Panc1 (cell line): Measurements from ENCODE around the gene PIP5K1C. TPM values are rescaled to one million over a fixed set of nuclear protein-coding genes. Genes with fewer than 3 reads are reported as not detected.

Experiments
- ATAC-seq: fragments of 200-7000 bp; cut with Tn5 transposase; 2 replicates; pipeline ENCODE4 v1.9.1; 2020; ENCODE audit warnings: mild to moderate bottlenecking, moderate library complexity
- BruUV-seq: library from RNA; stranded (reverse); fragments of 400-500 nt; replicated peaks from 2 replicates; lab custom pipeline; 2021; lab: Mats Ljungman, UMichigan
- CTCF ChIA-PET: fragments of 300-600 bp; sonication (Branson Sonifier 250); formaldehyde crosslinking; loops from one replicate; lab custom pipeline; 2022; ENCODE audit warnings: antibody characterized with exemption; lab: Charles Lee
- POLR2A ChIA-PET: fragments of 300-600 bp; sonication (Branson Sonifier 250); formaldehyde crosslinking; loops from one replicate; lab custom pipeline; 2022; ENCODE audit warnings: antibody characterized with exemption; lab: Charles Lee
- DNase-seq: peaks from one replicate; pipeline ENCODE4 v3.0.0-alpha.2; 2010; ENCODE audit warnings: low read depth, low spot score
- H3K27ac ChIP-seq: 2 replicates; pipeline ENCODE4 v1.5.1; 2011; ENCODE audit warnings: mild to moderate bottlenecking, low read length, inconsistent platforms
- H3K27me3 ChIP-seq: fragments of 200-500 bp; sonication (Bioruptor generic); 2 replicates; pipeline ENCODE4 v1.6.0; 2014; ENCODE audit warnings: low read length, inconsistent platforms; ENCODE audit not compliant: control insufficient read depth, insufficient read depth
- H3K36me3 ChIP-seq: fragments of 200-500 bp; sonication (Bioruptor generic); 2 replicates; pipeline ENCODE4 v1.5.1; 2014; ENCODE audit warnings: inconsistent platforms, mild to moderate bottlenecking, low read length, moderate library complexity; ENCODE audit not compliant: control insufficient read depth, insufficient read depth
- H3K4me1 ChIP-seq: 2 replicates; pipeline ENCODE4 v1.5.1; 2011; ENCODE audit warnings: inconsistent platforms, mild to moderate bottlenecking, low read length, moderate library complexity; ENCODE audit not compliant: control insufficient read depth, insufficient read depth
- H3K4me3 ChIP-seq, 2 experiments: 2 replicates each; pipeline ENCODE4 v1.5.1; 2011 to 2012; ENCODE audit warnings: low read depth in 2 of 2, low read length in 2 of 2, mild to moderate bottlenecking in 2 of 2, inconsistent platforms in 1 of 2, moderate library complexity in 1 of 2
- H3K9me3 ChIP-seq: fragments of 200-500 bp; sonication (Bioruptor generic); 2 replicates; pipeline ENCODE4 v1.5.1; 2014; ENCODE audit warnings: low read depth, mild to moderate bottlenecking, inconsistent platforms, low read length, moderate library complexity; ENCODE audit not compliant: control insufficient read depth, insufficient read depth
- POLR2AphosphoS5 ChIP-seq: IDR thresholded peaks from 2 replicates; pipeline ENCODE4 v1.6.1; 2012; ENCODE audit warnings: mild to moderate bottlenecking, low read depth, low read length, moderate library complexity
- SIN3A ChIP-seq: IDR thresholded peaks from 2 replicates; pipeline ENCODE4 v1.6.1; 2012; ENCODE audit warnings: low read depth, mild to moderate bottlenecking, low read length, moderate library complexity, borderline replicate concordance; ENCODE audit not compliant: insufficient read depth
- TCF7L2 ChIP-seq: IDR thresholded peaks from 2 replicates; pipeline ENCODE4 v1.6.1; 2011; ENCODE audit warnings: mild to moderate bottlenecking, low read depth, low read length, inconsistent platforms
- in situ Hi-C: cut with HindIII; loops from 2 replicates; pipeline ENCODE4 v1.10.0; 2016; ENCODE audit warnings: low sequenced_read_pairs, low pct_unique_long_range_greater_than_20kb
- intact Hi-C: fragments of 100-400 bp; cut with micrococcal nuclease; formaldehyde crosslinking; loops from one replicate; pipeline ENCODE4 v1.10.0; 2022; ENCODE audit not compliant: unreplicated experiment
- total RNA-seq: library from RNA; stranded (reverse); gene quantifications from one replicate; pipeline ENCODE4 v1.2.1, GENCODE V29; 2021; ENCODE audit not compliant: unreplicated experiment
- TF ChIP-seq, protein P1 (sequence below), 2 experiments: IDR thresholded peaks; 2 replicates each; pipeline ENCODE4 v1.6.1; 2011 to 2012; ENCODE audit warnings: low read depth in 2 of 2, control low read depth in 1 of 2, low read length in 1 of 2, mild to moderate bottlenecking in 1 of 2, moderate library complexity in 1 of 2; ENCODE audit not compliant: insufficient read depth in 1 of 2
- TF ChIP-seq, protein P2 (sequence below): fragments of 450-650 bp; IDR thresholded peaks from 2 replicates; pipeline ENCODE4 v1.5.1; 2017; ENCODE audit warnings: mild to moderate bottlenecking

PIP5K1C gene
- total RNA-seq, 1 experiment from 2014 or later, result 30.6 TPM

DNA sequence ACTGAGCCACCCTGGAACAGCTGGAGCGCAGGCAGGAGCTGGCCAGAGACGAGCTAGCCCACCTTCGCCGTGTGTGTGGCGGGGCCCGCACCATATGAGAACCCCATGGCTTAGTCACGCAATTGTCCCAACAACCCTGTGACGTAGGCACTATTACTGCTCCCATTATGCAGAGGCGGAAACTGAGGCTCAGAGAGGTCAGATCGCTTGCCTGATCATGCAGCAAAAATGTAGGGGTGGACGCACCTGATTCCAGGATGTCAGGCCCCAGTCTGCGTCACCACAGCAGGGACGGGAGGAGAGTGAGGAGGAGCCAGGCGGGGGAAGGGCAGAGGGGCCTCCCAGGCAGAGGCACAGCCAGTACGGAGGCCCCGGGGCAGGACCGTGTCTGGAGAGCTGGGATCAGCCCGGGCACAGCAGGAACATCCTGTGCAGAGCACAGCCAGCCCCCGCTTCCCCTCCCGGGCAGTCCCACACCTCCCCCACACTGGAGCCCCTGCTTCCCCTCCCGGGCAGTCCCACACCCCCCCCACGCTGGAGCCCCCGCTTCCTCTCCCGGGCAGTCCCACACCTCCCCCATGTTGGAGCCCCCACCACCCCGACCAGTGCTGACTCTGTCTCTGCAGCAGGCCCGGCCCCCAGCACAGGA, 16.7 kb downstream of the PIP5K1C start:
- ATAC-seq, result no peak
- ChIA-PET CTCF (no interaction called here), POLR2A (no interaction called here)
- Histone ChIP-seq H3K4me1 (no peaks in the 10 kb centered on the region; the same call in 1 of the 2 replicates), H3K27me3 (no peaks in the 10 kb centered on the region), H3K9me3 (no peaks in the 10 kb centered on the region), H3K36me3 (no peaks in the 10 kb centered on the region), H3K4me3 (no peak overlapping the region), H3K27ac (no peak overlapping the region)
- intact Hi-C loops (no loop called here), in situ Hi-C loops (no loop called here)
- no peak for DNase-seq
- no TSS peak for BruUV-seq
- TF ChIP-seq POLR2AphosphoS5 (no peak), TCF7L2 (no peak), SIN3A (no peak)
- TF ChIP-seq, protein P1, sequence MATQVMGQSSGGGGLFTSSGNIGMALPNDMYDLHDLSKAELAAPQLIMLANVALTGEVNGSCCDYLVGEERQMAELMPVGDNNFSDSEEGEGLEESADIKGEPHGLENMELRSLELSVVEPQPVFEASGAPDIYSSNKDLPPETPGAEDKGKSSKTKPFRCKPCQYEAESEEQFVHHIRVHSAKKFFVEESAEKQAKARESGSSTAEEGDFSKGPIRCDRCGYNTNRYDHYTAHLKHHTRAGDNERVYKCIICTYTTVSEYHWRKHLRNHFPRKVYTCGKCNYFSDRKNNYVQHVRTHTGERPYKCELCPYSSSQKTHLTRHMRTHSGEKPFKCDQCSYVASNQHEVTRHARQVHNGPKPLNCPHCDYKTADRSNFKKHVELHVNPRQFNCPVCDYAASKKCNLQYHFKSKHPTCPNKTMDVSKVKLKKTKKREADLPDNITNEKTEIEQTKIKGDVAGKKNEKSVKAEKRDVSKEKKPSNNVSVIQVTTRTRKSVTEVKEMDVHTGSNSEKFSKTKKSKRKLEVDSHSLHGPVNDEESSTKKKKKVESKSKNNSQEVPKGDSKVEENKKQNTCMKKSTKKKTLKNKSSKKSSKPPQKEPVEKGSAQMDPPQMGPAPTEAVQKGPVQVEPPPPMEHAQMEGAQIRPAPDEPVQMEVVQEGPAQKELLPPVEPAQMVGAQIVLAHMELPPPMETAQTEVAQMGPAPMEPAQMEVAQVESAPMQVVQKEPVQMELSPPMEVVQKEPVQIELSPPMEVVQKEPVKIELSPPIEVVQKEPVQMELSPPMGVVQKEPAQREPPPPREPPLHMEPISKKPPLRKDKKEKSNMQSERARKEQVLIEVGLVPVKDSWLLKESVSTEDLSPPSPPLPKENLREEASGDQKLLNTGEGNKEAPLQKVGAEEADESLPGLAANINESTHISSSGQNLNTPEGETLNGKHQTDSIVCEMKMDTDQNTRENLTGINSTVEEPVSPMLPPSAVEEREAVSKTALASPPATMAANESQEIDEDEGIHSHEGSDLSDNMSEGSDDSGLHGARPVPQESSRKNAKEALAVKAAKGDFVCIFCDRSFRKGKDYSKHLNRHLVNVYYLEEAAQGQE (IDR thresholded peaks at IDR 0.05; ENCODE audit: insufficient read depth in 1 of 2, low read depth in 2 of 2, low read length in 1 of 2), result no peak
- TF ChIP-seq, protein P2, sequence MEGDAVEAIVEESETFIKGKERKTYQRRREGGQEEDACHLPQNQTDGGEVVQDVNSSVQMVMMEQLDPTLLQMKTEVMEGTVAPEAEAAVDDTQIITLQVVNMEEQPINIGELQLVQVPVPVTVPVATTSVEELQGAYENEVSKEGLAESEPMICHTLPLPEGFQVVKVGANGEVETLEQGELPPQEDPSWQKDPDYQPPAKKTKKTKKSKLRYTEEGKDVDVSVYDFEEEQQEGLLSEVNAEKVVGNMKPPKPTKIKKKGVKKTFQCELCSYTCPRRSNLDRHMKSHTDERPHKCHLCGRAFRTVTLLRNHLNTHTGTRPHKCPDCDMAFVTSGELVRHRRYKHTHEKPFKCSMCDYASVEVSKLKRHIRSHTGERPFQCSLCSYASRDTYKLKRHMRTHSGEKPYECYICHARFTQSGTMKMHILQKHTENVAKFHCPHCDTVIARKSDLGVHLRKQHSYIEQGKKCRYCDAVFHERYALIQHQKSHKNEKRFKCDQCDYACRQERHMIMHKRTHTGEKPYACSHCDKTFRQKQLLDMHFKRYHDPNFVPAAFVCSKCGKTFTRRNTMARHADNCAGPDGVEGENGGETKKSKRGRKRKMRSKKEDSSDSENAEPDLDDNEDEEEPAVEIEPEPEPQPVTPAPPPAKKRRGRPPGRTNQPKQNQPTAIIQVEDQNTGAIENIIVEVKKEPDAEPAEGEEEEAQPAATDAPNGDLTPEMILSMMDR, result no peak

DNA sequence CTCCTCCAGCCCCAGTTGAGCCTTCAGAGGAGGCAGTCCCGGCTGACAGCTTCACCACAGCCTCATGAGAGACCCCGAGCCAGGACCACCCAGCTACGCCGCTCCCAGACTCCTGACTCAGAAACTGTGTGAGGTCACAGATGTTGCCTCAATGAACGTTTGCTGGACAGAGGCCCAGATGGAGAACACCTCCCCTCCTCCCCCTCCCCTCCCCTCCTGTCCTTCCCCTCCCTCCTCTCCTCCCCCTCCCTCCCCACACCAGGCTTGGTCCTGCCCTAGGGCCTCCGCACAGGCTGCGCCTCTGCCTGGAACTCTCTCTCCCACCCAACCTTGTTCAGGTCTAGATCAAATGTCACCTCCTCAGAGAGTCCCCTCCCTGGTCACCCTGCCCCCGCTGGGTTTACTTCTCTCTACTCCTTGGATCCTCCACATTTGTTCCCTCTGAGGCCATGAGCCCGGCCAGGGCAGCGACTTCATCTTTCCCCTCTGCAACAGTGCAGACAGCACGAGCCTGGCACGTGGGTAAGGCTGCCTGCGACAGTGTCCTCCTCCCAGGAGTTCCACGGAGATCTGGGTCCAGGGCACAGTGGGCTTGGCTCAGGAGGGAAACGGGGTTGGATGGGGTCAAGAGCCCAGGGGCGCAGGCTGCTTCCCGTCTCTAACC, 17.4 kb downstream of the PIP5K1C start:
- intact Hi-C loops (no loop called here), in situ Hi-C loops (no loop called here)
- H3K4me3 ChIP-seq, result no peak overlapping the region
- H3K36me3 ChIP-seq, result no peaks in the 10 kb centered on the region
- H3K9me3 ChIP-seq, result no peaks in the 10 kb centered on the region
- ATAC-seq (no peak), DNase-seq (no peak)
- no peaks in the 10 kb centered on the region; the same call in 1 of the 2 replicates for H3K4me1 ChIP-seq
- no TSS peak for BruUV-seq
- no peak for TF ChIP-seq SIN3A
- TF ChIP-seq, protein P1 (IDR thresholded peaks at IDR 0.05; ENCODE audit: insufficient read depth in 1 of 2, low read depth in 2 of 2, low read length in 1 of 2), result no peak
- TF ChIP-seq POLR2AphosphoS5, result no peak
- CTCF ChIA-PET, result no interaction called here
- H3K27me3 ChIP-seq, result no peaks in the 10 kb centered on the region
- POLR2A ChIA-PET, result no interaction called here
- H3K27ac ChIP-seq, result no peak overlapping the region
